ENCODE measurements around the gene FAM162B.

FAM162B gene

DNA sequence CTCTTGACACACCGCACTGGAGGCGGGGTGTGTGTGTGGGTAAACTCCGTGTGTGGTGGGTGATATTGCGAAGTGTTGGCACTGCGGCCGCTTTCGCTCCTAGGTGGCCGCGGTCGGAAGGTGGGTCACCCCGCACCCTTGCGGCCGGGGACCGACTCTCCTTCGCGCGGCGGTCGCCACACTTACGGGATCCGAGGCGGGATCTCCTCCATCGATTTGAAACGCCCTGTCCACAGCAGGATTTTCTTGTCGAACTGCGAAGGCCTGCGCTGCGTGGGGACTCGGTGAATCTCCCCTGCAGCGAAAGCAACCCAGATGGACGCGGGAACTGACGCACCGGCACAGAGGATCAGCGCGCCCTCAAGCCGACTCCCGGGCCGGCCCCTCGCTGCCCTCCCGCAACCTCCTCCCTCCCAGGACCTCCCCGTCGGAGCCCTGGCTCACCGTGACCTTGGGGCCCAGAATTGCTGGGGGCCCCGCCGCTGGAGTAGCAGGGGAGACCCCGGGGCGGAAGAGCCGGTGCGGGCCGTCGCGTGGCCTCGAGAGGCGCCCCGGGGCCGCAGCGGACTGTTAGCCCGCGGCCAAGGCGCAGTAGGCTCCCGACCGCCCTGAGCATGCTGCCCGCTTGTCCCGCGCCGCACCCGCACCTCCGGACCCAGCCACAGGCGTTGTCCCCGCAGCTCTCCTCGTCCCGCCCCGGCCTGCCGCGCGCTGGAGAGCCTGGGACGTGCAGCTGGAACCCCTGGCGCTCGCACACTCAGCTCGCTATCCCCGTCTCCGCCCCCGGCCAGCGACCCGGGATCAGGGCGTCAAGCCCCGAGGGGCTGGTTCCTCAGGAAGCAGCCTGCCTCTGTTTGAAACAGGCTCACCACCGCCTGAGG, at the start of gene FAM162B:
Gene FAM162B, minus strand, starts transcription at position 759 of the 881 bp plus-strand sequence. Its CDS starts 143 bp downstream, at position 616.
- TF ChIP-seq, protein P1, sequence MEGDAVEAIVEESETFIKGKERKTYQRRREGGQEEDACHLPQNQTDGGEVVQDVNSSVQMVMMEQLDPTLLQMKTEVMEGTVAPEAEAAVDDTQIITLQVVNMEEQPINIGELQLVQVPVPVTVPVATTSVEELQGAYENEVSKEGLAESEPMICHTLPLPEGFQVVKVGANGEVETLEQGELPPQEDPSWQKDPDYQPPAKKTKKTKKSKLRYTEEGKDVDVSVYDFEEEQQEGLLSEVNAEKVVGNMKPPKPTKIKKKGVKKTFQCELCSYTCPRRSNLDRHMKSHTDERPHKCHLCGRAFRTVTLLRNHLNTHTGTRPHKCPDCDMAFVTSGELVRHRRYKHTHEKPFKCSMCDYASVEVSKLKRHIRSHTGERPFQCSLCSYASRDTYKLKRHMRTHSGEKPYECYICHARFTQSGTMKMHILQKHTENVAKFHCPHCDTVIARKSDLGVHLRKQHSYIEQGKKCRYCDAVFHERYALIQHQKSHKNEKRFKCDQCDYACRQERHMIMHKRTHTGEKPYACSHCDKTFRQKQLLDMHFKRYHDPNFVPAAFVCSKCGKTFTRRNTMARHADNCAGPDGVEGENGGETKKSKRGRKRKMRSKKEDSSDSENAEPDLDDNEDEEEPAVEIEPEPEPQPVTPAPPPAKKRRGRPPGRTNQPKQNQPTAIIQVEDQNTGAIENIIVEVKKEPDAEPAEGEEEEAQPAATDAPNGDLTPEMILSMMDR (IDR thresholded peaks at IDR 0.05; ENCODE audit: insufficient read depth, missing control alignments): no peak
- FAIRE-seq (no peak), DNase-seq (ENCODE audit: insufficient read length, low spot score) (peak; percentile 27)

DNA sequence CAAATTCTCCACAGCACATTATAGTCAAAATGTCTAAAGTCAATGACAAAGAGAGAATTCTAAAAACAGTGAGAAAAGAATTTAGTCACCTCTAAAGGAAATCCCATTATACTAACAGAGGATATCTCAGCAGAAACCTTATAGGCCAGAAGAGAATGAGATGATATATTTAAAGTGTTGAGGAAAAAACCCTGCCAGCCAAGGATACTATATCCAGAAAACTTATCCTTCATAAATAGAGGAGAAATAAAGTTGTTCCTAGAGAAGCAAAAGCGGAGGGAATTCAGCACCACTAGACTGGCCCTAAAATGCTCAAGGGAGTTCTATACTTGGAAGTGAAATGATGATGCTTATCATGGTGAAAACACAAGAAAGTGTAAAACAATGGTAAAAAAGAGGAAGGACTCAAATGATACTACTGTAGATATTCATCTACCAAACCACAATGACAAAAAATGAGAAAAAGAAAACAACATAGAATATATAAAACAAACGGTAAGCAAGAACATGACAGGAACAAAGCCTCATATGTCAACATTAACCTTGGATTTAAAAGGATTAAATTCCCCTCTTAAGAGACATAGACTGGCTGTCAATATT, 46.6 kb upstream of the FAM162B start:
- TF ChIP-seq, protein P1 (IDR thresholded peaks at IDR 0.05; ENCODE audit: insufficient read depth, missing control alignments): no peak
- DNase-seq (ENCODE audit: insufficient read length, low spot score) (no peak), FAIRE-seq (no peak)

DNA sequence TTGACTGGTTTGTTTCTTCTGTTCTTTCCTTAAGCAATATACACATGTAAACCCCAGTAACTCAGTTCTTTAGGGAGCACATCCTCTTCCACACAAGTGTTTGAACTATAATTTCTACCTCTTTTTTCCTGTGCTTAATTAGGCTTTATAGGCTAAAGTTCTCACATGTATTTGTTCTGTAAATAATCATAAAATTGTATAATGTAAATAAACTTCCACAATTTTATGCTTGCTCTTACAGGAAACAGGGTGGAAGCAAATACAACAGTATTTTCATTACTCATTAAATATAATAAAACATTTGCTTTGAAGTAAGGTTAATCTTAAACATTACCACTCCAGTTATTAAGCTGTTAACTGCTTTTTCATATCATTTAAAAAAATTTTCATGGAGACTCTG, 36.5 kb upstream of the FAM162B start:
- TF ChIP-seq, protein P1 (IDR thresholded peaks at IDR 0.05; ENCODE audit: insufficient read depth, missing control alignments): no peak
- DNase-seq (ENCODE audit: insufficient read length, low spot score) (no peak), FAIRE-seq (no peak)

DNA sequence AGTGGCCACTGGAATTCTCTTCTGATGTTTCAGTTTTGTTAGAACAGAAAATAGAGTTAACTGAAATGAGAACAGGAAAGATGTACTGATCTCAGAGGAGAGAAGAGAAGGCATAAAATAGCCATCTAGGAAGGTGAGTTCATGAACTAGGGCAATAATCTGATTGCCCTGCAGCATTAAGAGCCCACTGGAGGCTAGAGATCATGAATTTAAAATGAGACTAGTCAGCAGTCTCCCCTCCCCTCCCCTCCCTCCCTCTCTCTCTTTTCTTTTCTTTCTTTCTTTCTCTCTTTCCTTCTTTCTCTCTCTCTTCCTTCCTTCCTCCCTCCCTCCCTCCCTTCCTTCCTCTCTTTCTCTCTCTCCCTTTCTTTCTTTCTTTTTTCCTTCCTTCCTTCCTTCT, 34.4 kb upstream of the FAM162B start:
- no peak for DNase-seq (ENCODE audit: insufficient read length, low spot score)
- TF ChIP-seq, protein P1 (IDR thresholded peaks at IDR 0.05; ENCODE audit: insufficient read depth, missing control alignments): no peak
- no peak for FAIRE-seq

DNA sequence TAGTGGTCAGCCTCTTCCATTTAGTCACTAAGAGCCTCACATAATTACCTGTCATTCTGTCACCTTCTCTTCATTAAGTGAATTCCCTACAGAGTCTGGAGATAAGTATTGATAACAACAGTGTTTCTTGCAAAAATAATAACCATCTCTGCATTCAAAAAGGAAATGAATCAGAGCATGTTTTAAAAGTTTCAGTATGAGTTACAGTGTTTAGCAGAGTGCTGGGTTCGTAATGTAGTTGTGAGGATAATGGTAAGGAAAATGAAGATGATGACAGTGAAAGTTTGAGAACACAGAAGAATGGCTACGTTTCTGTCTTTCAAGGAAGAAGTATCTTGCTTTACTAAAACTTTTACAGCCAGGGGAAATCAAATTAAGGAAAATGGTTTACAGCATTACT, 32.1 kb upstream of the FAM162B start:
- TF ChIP-seq, protein P1 (IDR thresholded peaks at IDR 0.05; ENCODE audit: insufficient read depth, missing control alignments): no peak
- no peak for FAIRE-seq
- DNase-seq (ENCODE audit: insufficient read length, low spot score): no peak

DNA sequence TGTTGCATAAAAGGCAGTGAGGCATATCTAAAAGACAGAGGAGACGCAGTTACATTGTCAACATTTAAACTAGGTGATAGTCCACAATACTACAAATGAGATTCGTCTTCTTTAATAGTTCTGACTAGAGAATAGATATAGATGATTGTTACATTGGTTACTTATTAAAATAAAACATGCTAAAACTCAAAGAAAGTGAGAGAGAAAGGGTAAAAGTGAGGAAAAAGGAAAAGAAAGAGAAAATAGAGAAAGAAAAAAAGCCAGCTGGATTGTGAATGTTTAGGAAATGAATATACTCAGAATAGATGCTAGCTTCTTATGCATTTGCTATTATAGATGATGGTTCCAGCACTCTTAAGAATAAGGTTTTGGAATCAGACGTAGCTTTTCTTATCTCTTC, 27.7 kb upstream of the FAM162B start:
- FAIRE-seq: no peak
- TF ChIP-seq, protein P1 (IDR thresholded peaks at IDR 0.05; ENCODE audit: insufficient read depth, missing control alignments): no peak
- DNase-seq (ENCODE audit: insufficient read length, low spot score): no peak

DNA sequence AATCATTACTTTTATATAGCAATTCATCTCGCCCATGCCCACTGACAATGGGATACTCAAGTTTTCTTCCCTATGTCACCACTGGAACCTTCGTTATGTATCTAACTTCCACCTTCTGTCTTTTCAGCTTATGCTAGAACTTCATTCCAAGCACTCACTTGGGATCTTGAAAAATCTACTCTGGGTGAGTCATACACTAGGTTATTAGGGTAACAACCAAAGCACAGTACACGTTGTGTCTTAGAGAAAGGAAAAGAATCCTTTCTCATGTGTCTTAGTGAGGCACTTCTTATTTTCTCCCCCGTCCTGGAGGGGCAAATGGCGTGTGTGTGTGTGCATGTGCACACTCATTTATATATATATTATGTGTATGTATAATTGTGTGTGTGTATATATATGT, 18.3 kb upstream of the FAM162B start:
- FAIRE-seq (no peak), DNase-seq (ENCODE audit: insufficient read length, low spot score) (no peak)
- TF ChIP-seq, protein P1 (IDR thresholded peaks at IDR 0.05; ENCODE audit: insufficient read depth, missing control alignments): no peak

Measured in D721Med (cell line).